GM23338 (cell line): ENCODE data around the gene FBXO28. TPM values are rescaled to one million over a fixed set of nuclear protein-coding genes. Genes with fewer than 3 reads are reported as not detected.
A peak's percentile ranks its signal among the peaks of the same experiment; 100 is the strongest.
"Not testable (repeated sequence)": the region's sequence is repeated elsewhere in the genome, so short reads cannot be mapped to it uniquely, and the experiment has no call there.

Source experiments
- ATAC-seq: fragments of 200-7000 bp; cut with Tn5 transposase; 3 replicates; pipeline ENCODE4 v1.9.1; 2020
- DNase-seq: peaks from one replicate; pipeline ENCODE4 v3.0.0-alpha.2; 2015; ENCODE audit warnings: low spot score
- H2AFZ ChIP-seq: fragments of 200-600 bp; sonication (generic); 2 replicates; pipeline ENCODE4 v1.8.0; 2016; ENCODE audit warnings: antibody characterized with exemption, mild to moderate bottlenecking, moderate library complexity
- H3F3A ChIP-seq: fragments of 200-600 bp; sonication (generic); replicated peaks from 2 replicates; pipeline ENCODE4 v1.8.0; 2017; ENCODE audit warnings: antibody characterized with exemption, mixed run types, low read depth
- H3K27ac ChIP-seq: fragments of 200-600 bp; sonication (generic); 2 replicates; pipeline ENCODE4 v1.6.1; 2016; ENCODE audit warnings: low read depth
- H3K27me3 ChIP-seq: fragments of 200-600 bp; sonication (generic); 2 replicates; pipeline ENCODE4 v1.8.0; 2016; ENCODE audit warnings: mild to moderate bottlenecking, mixed run types, moderate library complexity; ENCODE audit not compliant: insufficient read depth
- H3K36me3 ChIP-seq: fragments of 200-600 bp; sonication (generic); 2 replicates; pipeline ENCODE4 v1.8.0; 2016; ENCODE audit warnings: mild to moderate bottlenecking; ENCODE audit not compliant: insufficient read depth
- H3K4me1 ChIP-seq: fragments of 200-600 bp; sonication (generic); 2 replicates; pipeline ENCODE4 v1.8.0; 2016; ENCODE audit warnings: mild to moderate bottlenecking, moderate library complexity; ENCODE audit not compliant: insufficient read depth
- H3K4me2 ChIP-seq: fragments of 200-600 bp; sonication (generic); 2 replicates; pipeline ENCODE4 v1.7.1; 2017; ENCODE audit warnings: mixed run types
- H3K4me3 ChIP-seq: fragments of 200-600 bp; sonication (generic); 2 replicates; pipeline ENCODE4 v1.6.1; 2016; ENCODE audit warnings: mixed run types
- H3K79me2 ChIP-seq: fragments of 200-600 bp; sonication (generic); replicated peaks from 2 replicates; pipeline ENCODE4 v1.8.0; 2017; ENCODE audit warnings: mild to moderate bottlenecking; ENCODE audit not compliant: insufficient read depth
- H3K9me2 ChIP-seq: fragments of 200-600 bp; sonication (generic); 2 replicates; pipeline ENCODE4 v1.8.0; 2017; ENCODE audit not compliant: insufficient read depth
- H4K20me1 ChIP-seq: fragments of 200-600 bp; sonication (generic); replicated peaks from 2 replicates; pipeline ENCODE4 v1.8.0; 2017; ENCODE audit warnings: mild to moderate bottlenecking; ENCODE audit not compliant: insufficient read depth
- H3K27ac Mint-ChIP-seq: 2 replicates; pipeline ENCODE4 v1.8.0; 2020; ENCODE audit warnings: inconsistent platforms, mild to moderate bottlenecking, moderate library complexity, mixed read lengths
- H3K27me3 Mint-ChIP-seq: 3 replicates; pipeline ENCODE4 v1.8.0; 2022; ENCODE audit warnings: low read depth, mild to moderate bottlenecking, moderate library complexity, mixed read lengths, inconsistent platforms; ENCODE audit not compliant: insufficient read depth, poor library complexity
- H3K36me3 Mint-ChIP-seq: 3 replicates; pipeline ENCODE4 v1.8.0; 2021; ENCODE audit warnings: low read depth, mild to moderate bottlenecking, inconsistent platforms, moderate library complexity, mixed read lengths
- H3K4me1 Mint-ChIP-seq: 3 replicates; pipeline ENCODE4 v1.8.0; 2020; ENCODE audit warnings: mild to moderate bottlenecking, inconsistent platforms, mixed read lengths
- H3K4me3 Mint-ChIP-seq: 3 replicates; pipeline ENCODE4 v1.8.0; 2021; ENCODE audit warnings: moderate library complexity, mild to moderate bottlenecking, inconsistent platforms, mixed read lengths
- H3K9me3 Mint-ChIP-seq: 3 replicates; pipeline ENCODE4 v1.8.0; 2020; ENCODE audit warnings: moderate library complexity, mild to moderate bottlenecking, inconsistent platforms, mixed read lengths
- CREB1 ChIP-seq: fragments of 250-450 bp; sonication (Bioruptor Pico); IDR thresholded peaks from 2 replicates; pipeline ENCODE4 v1.5.0; 2020; ENCODE audit warnings: low read depth, mild to moderate bottlenecking, moderate library complexity
- CTCF ChIP-seq, 2 experiments: fragments of 200-600 bp in 1 of 2; sonication (generic) in 1 of 2; conservative IDR thresholded peaks; 2 replicates each; pipeline versions ENCODE4 v1.5.1 to v1.6.1; 2016 to 2017; ENCODE audit warnings: antibody characterized with exemption in 2 of 2, low read depth in 2 of 2, mild to moderate bottlenecking in 2 of 2, moderate library complexity in 1 of 2
- EZH2 ChIP-seq: fragments of 200-600 bp; sonication (generic); IDR thresholded peaks from one replicate; pipeline ENCODE4 v1.8.0; 2017; ENCODE audit warnings: antibody characterized with exemption, mild to moderate bottlenecking, low read depth; ENCODE audit not compliant: unreplicated experiment
- JUNB ChIP-seq: IDR thresholded peaks from one replicate; pipeline ENCODE4 v1.6.1; 2016; ENCODE audit warnings: antibody characterized with exemption; ENCODE audit not compliant: unreplicated experiment
- NANOG ChIP-seq: IDR thresholded peaks from 2 replicates; pipeline ENCODE4 v1.6.1; 2016; ENCODE audit warnings: antibody characterized with exemption, borderline replicate concordance
- POLR2AphosphoS5 ChIP-seq: IDR thresholded peaks from 2 replicates; pipeline ENCODE4 v1.6.1; 2016; ENCODE audit warnings: antibody characterized with exemption, low read depth
- STAT1 ChIP-seq: IDR thresholded peaks from one replicate; pipeline ENCODE4 v1.6.1; 2016; ENCODE audit warnings: antibody characterized with exemption; ENCODE audit not compliant: unreplicated experiment
- polyA plus RNA-seq: library from polyadenylated mRNA; unstranded; fragments of >200 nt; fragmentation: Nextera tagmentation; extraction: Ambion mirVana; gene quantifications from 2 replicates; pipeline ENCODE4 v1.2.1, GENCODE V29; 2016
- total RNA-seq: library from RNA; depleted of rRNA; stranded (reverse); fragments of >200 nt; shearing (Covaris generic); gene quantifications from 2 replicates; pipeline ENCODE4 v1.2.3, GENCODE V29; 2014
- TF ChIP-seq, protein P1 (sequence below): fragments of 250-450 bp; sonication (Bioruptor Pico); IDR thresholded peaks from 2 replicates; pipeline ENCODE4 v1.5.0; 2020; ENCODE audit warnings: mild to moderate bottlenecking, moderate library complexity

The FBXO28 gene
- total and polyA plus RNA-seq, 2 experiments from 2014 or later: 16.9 to 45.2 TPM

GRCh38 chr1:224205438-224205840 is 91.5 kb downstream of the FBXO28 start:
- ATAC-seq (no peak), DNase-seq (no peak)
- H3K4me3 ChIP-seq: no peak overlapping the region
- Mint-ChIP-seq H3K9me3 (no peaks in the 10 kb centered on the region), H3K27ac (no peak overlapping the region), H3K27me3 (peaks cover 11% of the 10 kb centered on the region), H3K4me3 (no peak overlapping the region), H3K36me3 (no peaks in the 10 kb centered on the region; the same call in 2 of the 3 replicates), H3K4me1 (peaks cover 26% of the 10 kb centered on the region)
- no peaks in the 10 kb centered on the region for H3K36me3 ChIP-seq
- H3K27me3 ChIP-seq: no peaks in the 10 kb centered on the region
- no peak for TF ChIP-seq EZH2
- no peak for TF ChIP-seq STAT1
- H3K9me2 ChIP-seq: no peaks in the 10 kb centered on the region
- H3K4me2 ChIP-seq: no peak overlapping the region
- no peaks in the 10 kb centered on the region for H4K20me1 ChIP-seq
- no peaks in the 10 kb centered on the region for H3K79me2 ChIP-seq
- H3K27ac ChIP-seq: no peak overlapping the region
- H3F3A ChIP-seq: no peaks in the 10 kb centered on the region
- no peak overlapping the region for H2AFZ ChIP-seq
- H3K4me1 ChIP-seq: peaks cover 19% of the 10 kb centered on the region

DNA sequence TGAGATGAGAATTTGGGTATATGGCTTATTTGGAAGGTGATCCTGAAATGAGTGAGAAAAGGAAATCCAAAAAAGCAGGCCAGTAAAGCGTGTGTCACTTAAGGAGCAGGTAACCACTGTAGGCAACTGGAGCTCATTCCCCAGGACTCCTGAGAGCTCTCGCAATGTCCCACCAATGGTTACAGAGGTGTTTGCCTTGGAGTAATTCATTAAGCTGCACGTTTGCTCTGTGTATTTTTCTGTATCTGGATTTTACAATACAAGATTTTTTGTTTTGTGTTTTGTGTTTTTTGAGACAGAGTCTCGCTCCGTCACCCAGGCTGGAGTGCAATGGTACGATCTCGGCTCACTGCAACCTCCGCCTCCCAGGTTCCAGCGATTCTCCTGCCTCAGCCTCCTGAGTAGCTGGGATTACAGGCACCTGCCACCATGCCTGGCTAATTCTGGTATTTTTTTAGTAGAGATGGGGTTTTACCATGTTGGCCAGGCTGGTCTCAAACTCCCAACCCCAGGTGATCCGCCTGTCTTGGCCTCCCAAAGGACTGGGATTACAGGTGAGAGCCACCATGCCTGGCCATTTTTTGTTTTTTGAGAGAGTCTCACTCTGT is 92.1 kb downstream of the FBXO28 start:
- not testable (repeated sequence) for ATAC-seq, H4K20me1 ChIP-seq, H3K27ac Mint-ChIP-seq, H3K36me3 Mint-ChIP-seq, H3K4me2 ChIP-seq, H3K9me2 ChIP-seq, DNase-seq, H3K4me3 ChIP-seq, H2AFZ ChIP-seq, H3K27ac ChIP-seq, H3K79me2 ChIP-seq, H3K36me3 ChIP-seq, H3K4me3 Mint-ChIP-seq, H3K27me3 ChIP-seq, H3F3A ChIP-seq, H3K9me3 Mint-ChIP-seq
- peaks cover 19% of the 10 kb centered on the region for H3K4me1 ChIP-seq
- Mint-ChIP-seq H3K4me1 (peaks cover 26% of the 10 kb centered on the region), H3K27me3 (peaks cover 11% of the 10 kb centered on the region)

GRCh38 chr1:224211206-224211962 is 97.5 kb downstream of the FBXO28 start:
- H3K4me3 Mint-ChIP-seq: no peak overlapping the region
- peaks cover 13% of the 10 kb centered on the region for H3K4me1 ChIP-seq
- H3K4me1 Mint-ChIP-seq: peaks cover 21% of the 10 kb centered on the region
- no peak overlapping the region for H2AFZ ChIP-seq
- no peaks in the 10 kb centered on the region for H3K79me2 ChIP-seq
- 0 out of 2 replicates have a peak, but pooled peaks cover 2% of the 10 kb centered on the region for H3F3A ChIP-seq
- H3K9me2 ChIP-seq: no peaks in the 10 kb centered on the region
- no peaks in the 10 kb centered on the region for H3K36me3 Mint-ChIP-seq
- ATAC-seq (no peak), DNase-seq (no peak)
- no peaks in the 10 kb centered on the region for H3K36me3 ChIP-seq
- no peaks in the 10 kb centered on the region for H3K27me3 ChIP-seq
- H3K27ac ChIP-seq: no peak overlapping the region
- H4K20me1 ChIP-seq: no peaks in the 10 kb centered on the region
- no peaks in the 10 kb centered on the region for H3K9me3 Mint-ChIP-seq
- H3K27me3 Mint-ChIP-seq: peaks cover 13% of the 10 kb centered on the region
- peak overlapping the region; percentile 62; the same call in 1 of the 2 replicates for H3K27ac Mint-ChIP-seq
- no peak overlapping the region for H3K4me2 ChIP-seq
- H3K4me3 ChIP-seq: no peak overlapping the region
- TF ChIP-seq NANOG (no peak), CREB1 (CRISPR knock-in tag) (no peak), CTCF (conservative IDR thresholded peaks at IDR 0.05; ENCODE audit: low read depth in 2 of 2) (no peak), POLR2AphosphoS5 (no peak), JUNB (no peak)
- TF ChIP-seq, protein P1, sequence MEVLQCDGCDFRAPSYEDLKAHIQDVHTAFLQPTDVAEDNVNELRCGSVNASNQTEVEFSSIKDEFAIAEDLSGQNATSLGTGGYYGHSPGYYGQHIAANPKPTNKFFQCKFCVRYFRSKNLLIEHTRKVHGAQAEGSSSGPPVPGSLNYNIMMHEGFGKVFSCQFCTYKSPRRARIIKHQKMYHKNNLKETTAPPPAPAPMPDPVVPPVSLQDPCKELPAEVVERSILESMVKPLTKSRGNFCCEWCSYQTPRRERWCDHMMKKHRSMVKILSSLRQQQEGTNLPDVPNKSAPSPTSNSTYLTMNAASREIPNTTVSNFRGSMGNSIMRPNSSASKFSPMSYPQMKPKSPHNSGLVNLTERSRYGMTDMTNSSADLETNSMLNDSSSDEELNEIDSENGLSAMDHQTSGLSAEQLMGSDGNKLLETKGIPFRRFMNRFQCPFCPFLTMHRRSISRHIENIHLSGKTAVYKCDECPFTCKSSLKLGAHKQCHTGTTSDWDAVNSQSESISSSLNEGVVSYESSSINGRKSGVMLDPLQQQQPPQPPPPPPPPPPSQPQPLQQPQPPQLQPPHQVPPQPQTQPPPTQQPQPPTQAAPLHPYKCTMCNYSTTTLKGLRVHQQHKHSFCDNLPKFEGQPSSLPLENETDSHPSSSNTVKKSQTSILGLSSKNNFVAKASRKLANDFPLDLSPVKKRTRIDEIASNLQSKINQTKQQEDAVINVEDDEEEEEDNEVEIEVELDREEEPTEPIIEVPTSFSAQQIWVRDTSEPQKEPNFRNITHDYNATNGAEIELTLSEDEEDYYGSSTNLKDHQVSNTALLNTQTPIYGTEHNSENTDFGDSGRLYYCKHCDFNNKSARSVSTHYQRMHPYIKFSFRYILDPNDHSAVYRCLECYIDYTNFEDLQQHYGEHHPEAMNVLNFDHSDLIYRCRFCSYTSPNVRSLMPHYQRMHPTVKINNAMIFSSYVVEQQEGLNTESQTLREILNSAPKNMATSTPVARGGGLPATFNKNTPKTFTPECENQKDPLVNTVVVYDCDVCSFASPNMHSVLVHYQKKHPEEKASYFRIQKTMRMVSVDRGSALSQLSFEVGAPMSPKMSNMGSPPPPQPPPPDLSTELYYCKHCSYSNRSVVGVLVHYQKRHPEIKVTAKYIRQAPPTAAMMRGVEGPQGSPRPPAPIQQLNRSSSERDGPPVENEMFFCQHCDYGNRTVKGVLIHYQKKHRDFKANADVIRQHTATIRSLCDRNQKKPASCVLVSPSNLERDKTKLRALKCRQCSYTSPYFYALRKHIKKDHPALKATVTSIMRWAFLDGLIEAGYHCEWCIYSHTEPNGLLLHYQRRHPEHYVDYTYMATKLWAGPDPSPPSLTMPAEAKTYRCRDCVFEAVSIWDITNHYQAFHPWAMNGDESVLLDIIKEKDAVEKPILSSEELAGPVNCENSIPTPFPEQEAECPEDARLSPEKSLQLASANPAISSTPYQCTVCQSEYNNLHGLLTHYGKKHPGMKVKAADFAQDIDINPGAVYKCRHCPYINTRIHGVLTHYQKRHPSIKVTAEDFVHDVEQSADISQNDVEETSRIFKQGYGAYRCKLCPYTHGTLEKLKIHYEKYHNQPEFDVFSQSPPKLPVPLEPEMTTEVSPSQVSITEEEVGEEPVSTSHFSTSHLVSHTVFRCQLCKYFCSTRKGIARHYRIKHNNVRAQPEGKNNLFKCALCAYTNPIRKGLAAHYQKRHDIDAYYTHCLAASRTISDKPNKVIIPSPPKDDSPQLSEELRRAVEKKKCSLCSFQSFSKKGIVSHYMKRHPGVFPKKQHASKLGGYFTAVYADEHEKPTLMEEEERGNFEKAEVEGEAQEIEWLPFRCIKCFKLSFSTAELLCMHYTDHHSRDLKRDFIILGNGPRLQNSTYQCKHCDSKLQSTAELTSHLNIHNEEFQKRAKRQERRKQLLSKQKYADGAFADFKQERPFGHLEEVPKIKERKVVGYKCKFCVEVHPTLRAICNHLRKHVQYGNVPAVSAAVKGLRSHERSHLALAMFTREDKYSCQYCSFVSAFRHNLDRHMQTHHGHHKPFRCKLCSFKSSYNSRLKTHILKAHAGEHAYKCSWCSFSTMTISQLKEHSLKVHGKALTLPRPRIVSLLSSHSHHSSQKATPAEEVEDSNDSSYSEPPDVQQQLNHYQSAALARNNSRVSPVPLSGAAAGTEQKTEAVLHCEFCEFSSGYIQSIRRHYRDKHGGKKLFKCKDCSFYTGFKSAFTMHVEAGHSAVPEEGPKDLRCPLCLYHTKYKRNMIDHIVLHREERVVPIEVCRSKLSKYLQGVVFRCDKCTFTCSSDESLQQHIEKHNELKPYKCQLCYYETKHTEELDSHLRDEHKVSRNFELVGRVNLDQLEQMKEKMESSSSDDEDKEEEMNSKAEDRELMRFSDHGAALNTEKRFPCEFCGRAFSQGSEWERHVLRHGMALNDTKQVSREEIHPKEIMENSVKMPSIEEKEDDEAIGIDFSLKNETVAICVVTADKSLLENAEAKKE (CRISPR knock-in tag): no peak
